HG03520 (cell line): ENCODE measurements around the gene LRTM2.

ENCODE experiments used
- ATAC-seq: cut with Tn5 transposase; IDR thresholded peaks from one replicate; pipeline ENCODE4 v1.9.1; 2021; ENCODE audit warnings: mild to moderate bottlenecking, moderate library complexity; ENCODE audit not compliant: unreplicated experiment

The LRTM2 gene

GRCh38 chr12:1863823-1864222 lies 43.5 kb downstream of the LRTM2 start:
- ATAC-seq: no peak

- ATAC-seq: no peak
Measured at GRCh38 chr12:1864456-1864855, 44.1 kb downstream of the LRTM2 start.

GRCh38 chr12:1864867-1865266 lies 44.5 kb downstream of the LRTM2 start:
- ATAC-seq: no peak

- ATAC-seq: no peak
Measured at GRCh38 chr12:1865284-1865866, 45.0 kb downstream of the LRTM2 start.

GRCh38 chr12:1869145-1869544 lies 48.8 kb downstream of the LRTM2 start:
- ATAC-seq: no peak

GRCh38 chr12:1870086-1870485 lies 49.7 kb downstream of the LRTM2 start:
- ATAC-seq: no peak

GRCh38 chr12:1870998-1871917 lies 50.9 kb downstream of the LRTM2 start:
- ATAC-seq: no peak

GRCh38 chr12:1872001-1872400 lies 51.6 kb downstream of the LRTM2 start:
- no peak for ATAC-seq

GRCh38 chr12:1872448-1872847 lies 52.1 kb downstream of the LRTM2 start:
- no peak for ATAC-seq

GRCh38 chr12:1873531-1874510 lies 53.5 kb downstream of the LRTM2 start:
- ATAC-seq: no peak

- no peak for ATAC-seq
Measured at GRCh38 chr12:1875608-1876007, 55.2 kb downstream of the LRTM2 start.

- ATAC-seq: no peak
Measured at GRCh38 chr12:1876086-1876485, 55.7 kb downstream of the LRTM2 start.

GRCh38 chr12:1877169-1877878 lies 57.0 kb downstream of the LRTM2 start:
- no peak for ATAC-seq

- ATAC-seq: no peak
Measured at GRCh38 chr12:1878214-1878613, 57.8 kb downstream of the LRTM2 start.

GRCh38 chr12:1878695-1879094 lies 58.3 kb downstream of the LRTM2 start:
- ATAC-seq: no peak

- ATAC-seq: no peak
Measured at GRCh38 chr12:1879633-1880032, 59.3 kb downstream of the LRTM2 start.

GRCh38 chr12:1880153-1880845 lies 59.9 kb downstream of the LRTM2 start:
- ATAC-seq: no peak

- ATAC-seq: no peak
Measured at GRCh38 chr12:1880876-1881275, 60.5 kb downstream of the LRTM2 start.

- no peak for ATAC-seq
Measured at GRCh38 chr12:1881301-1881700, 60.9 kb downstream of the LRTM2 start.

- no peak for ATAC-seq
Measured at GRCh38 chr12:1881936-1882335, 61.6 kb downstream of the LRTM2 start.
